ENCODE data around the gene B4GALT6. TPM values are rescaled to one million over a fixed set of nuclear protein-coding genes. Genes with fewer than 3 reads are reported as not detected.

The B4GALT6 gene
- total and polyA plus RNA-seq, 9 of the 15 experiments (the other 6 are each of a cell fraction or from before 2014, with no cell fraction given), result 0.03 to 0.27 (median 0.08) TPM

DNA sequence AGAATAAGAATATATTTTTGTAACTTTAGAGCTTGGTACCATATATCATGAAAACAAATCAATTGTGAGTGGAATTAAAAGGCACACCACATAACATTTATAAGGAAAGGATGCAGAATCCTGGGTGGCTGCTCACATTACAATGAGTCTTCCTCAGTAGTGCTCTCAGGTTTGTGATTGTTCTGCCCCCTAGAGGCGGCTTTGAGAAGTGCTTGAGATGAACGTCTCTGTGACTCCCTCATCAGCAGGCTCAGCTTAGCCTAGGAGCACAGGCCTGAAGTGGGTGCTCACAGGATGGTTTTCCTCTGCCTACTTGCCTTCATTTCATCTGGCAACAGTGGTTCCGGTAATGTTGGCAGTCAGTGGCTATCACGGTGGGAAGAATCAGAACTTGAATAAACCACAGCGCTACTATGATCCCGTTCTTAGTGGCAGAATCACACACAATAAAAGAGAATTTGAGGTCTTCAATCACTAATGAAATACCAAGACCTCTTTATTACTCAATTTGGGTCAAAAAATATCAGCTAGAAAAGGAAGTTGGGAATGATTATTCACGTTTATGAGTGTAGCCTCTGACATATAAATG lies 38.1 kb upstream of the B4GALT6 start (continued):
- TF ChIP-seq, protein P1, sequence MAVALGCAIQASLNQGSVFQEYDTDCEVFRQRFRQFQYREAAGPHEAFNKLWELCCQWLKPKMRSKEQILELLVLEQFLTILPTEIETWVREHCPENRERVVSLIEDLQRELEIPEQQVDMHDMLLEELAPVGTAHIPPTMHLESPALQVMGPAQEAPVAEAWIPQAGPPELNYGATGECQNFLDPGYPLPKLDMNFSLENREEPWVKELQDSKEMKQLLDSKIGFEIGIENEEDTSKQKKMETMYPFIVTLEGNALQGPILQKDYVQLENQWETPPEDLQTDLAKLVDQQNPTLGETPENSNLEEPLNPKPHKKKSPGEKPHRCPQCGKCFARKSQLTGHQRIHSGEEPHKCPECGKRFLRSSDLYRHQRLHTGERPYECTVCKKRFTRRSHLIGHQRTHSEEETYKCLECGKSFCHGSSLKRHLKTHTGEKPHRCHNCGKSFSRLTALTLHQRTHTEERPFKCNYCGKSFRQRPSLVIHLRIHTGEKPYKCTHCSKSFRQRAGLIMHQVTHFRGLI (CRISPR knock-in tag; IDR thresholded peaks at IDR 0.05), result no peak
- TF ChIP-seq POLR3G (IDR thresholded peaks at IDR 0.05; ENCODE audit: extremely low read depth, insufficient read length, insufficient replicate concordance) (no peak), ZNF583 (CRISPR knock-in tag; IDR thresholded peaks at IDR 0.05) (no peak), CBX5 (IDR thresholded peaks at IDR 0.05; ENCODE audit: borderline replicate concordance, low read depth) (no peak), RAD21 (CRISPR knock-in tag; conservative IDR thresholded peaks at IDR 0.05 in 1 of 2, IDR thresholded peaks at IDR 0.05 in 1 of 2) (peak; percentile 79 to 90), MBD2 (IDR thresholded peaks at IDR 0.05; ENCODE audit: borderline replicate concordance, low read depth) (no peak), KDM1A (IDR thresholded peaks at IDR 0.05) (no peak), CREB1 (IDR thresholded peaks at IDR 0.05) (no peak), CREB1 (CRISPR knock-in tag; IDR thresholded peaks at IDR 0.05) (no peak), ZNF57 (CRISPR knock-in tag; IDR thresholded peaks at IDR 0.05) (no peak), MYBL2 (IDR thresholded peaks at IDR 0.05; ENCODE audit: low read depth) (no peak), MYBL2 (CRISPR knock-in tag; IDR thresholded peaks at IDR 0.05; ENCODE audit: borderline replicate concordance) (no peak), GABPA (tag; conservative IDR thresholded peaks at IDR 0.05; ENCODE audit: low read depth) (no peak), RAD51 (IDR thresholded peaks at IDR 0.05; ENCODE audit: borderline replicate concordance, low read depth) (no peak), TAL1 (IDR thresholded peaks at IDR 0.05) (no peak)
- TF ChIP-seq, protein P2, sequence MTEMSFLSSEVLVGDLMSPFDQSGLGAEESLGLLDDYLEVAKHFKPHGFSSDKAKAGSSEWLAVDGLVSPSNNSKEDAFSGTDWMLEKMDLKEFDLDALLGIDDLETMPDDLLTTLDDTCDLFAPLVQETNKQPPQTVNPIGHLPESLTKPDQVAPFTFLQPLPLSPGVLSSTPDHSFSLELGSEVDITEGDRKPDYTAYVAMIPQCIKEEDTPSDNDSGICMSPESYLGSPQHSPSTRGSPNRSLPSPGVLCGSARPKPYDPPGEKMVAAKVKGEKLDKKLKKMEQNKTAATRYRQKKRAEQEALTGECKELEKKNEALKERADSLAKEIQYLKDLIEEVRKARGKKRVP (CRISPR knock-in tag; IDR thresholded peaks at IDR 0.05), result no peak
- TF ChIP-seq, protein P3, sequence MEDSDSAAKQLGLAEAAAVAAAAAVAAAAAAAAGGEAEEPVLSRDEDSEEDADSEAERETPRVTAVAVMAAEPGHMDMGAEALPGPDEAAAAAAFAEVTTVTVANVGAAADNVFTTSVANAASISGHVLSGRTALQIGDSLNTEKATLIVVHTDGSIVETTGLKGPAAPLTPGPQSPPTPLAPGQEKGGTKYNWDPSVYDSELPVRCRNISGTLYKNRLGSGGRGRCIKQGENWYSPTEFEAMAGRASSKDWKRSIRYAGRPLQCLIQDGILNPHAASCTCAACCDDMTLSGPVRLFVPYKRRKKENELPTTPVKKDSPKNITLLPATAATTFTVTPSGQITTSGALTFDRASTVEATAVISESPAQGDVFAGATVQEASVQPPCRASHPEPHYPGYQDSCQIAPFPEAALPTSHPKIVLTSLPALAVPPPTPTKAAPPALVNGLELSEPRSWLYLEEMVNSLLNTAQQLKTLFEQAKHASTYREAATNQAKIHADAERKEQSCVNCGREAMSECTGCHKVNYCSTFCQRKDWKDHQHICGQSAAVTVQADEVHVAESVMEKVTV (CRISPR knock-in tag; IDR thresholded peaks at IDR 0.05), result peak; percentile 49; the same call in 1 of the 2 replicates
- TF ChIP-seq, protein P4, sequence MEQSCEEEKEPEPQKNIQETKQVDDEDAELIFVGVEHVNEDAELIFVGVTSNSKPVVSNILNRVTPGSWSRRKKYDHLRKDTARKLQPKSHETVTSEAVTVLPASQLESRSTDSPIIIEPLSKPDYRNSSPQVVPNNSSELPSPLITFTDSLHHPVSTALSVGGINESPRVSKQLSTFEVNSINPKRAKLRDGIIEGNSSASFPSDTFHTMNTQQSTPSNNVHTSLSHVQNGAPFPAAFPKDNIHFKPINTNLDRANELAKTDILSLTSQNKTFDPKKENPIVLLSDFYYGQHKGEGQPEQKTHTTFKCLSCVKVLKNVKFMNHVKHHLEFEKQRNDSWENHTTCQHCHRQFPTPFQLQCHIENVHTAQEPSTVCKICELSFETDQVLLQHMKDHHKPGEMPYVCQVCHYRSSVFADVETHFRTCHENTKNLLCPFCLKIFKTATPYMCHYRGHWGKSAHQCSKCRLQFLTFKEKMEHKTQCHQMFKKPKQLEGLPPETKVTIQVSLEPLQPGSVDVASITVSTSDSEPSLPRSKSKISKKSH (CRISPR knock-in tag; IDR thresholded peaks at IDR 0.05), result no peak
- TF ChIP-seq, protein P5, sequence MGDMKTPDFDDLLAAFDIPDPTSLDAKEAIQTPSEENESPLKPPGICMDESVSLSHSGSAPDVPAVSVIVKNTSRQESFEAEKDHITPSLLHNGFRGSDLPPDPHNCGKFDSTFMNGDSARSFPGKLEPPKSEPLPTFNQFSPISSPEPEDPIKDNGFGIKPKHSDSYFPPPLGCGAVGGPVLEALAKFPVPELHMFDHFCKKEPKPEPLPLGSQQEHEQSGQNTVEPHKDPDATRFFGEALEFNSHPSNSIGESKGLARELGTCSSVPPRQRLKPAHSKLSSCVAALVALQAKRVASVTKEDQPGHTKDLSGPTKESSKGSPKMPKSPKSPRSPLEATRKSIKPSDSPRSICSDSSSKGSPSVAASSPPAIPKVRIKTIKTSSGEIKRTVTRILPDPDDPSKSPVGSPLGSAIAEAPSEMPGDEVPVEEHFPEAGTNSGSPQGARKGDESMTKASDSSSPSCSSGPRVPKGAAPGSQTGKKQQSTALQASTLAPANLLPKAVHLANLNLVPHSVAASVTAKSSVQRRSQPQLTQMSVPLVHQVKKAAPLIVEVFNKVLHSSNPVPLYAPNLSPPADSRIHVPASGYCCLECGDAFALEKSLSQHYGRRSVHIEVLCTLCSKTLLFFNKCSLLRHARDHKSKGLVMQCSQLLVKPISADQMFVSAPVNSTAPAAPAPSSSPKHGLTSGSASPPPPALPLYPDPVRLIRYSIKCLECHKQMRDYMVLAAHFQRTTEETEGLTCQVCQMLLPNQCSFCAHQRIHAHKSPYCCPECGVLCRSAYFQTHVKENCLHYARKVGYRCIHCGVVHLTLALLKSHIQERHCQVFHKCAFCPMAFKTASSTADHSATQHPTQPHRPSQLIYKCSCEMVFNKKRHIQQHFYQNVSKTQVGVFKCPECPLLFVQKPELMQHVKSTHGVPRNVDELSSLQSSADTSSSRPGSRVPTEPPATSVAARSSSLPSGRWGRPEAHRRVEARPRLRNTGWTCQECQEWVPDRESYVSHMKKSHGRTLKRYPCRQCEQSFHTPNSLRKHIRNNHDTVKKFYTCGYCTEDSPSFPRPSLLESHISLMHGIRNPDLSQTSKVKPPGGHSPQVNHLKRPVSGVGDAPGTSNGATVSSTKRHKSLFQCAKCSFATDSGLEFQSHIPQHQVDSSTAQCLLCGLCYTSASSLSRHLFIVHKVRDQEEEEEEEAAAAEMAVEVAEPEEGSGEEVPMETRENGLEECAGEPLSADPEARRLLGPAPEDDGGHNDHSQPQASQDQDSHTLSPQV (IDR thresholded peaks at IDR 0.05), result no peak
